ENCODE data around the gene RUBCNL. TPM values are rescaled to one million over a fixed set of nuclear protein-coding genes. Genes with fewer than 3 reads are reported as not detected.

The RUBCNL gene
- total and polyA plus RNA-seq, 2 donors (not counting 3 experiments of a cell fraction or from before 2014, with no cell fraction given), result not detected

DNA sequence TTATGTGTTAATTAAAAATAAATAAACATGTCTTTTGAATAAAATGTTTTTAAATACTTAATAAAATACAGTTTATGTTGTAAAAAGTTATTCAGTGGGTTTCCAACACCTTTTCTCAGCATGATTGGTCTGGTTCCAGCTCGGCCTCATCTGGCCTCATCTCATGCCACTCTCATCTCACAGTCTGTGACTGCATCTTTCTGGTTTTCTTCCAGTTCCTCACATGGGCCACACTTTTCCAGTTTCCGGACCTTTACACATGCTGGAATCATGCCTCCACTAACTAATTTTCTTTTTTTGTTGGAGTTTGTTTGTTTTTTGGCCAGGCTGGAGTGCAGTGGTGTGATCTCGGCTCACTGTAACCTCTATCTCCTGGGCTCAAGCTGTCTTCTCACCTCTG, 82.5 kb downstream of the RUBCNL start:
- CTCF ChIA-PET, result interaction anchor here (1.2 kb wide), 1 partner anchor 17 kb away, joined by 4 read pairs; no protein-coding TSS in a partner anchor
- no peak for TF ChIP-seq MYC (IDR thresholded peaks at IDR 0.05; ENCODE audit: low read depth, low read length)
- TF ChIP-seq FOS (IDR thresholded peaks at IDR 0.05; ENCODE audit: borderline replicate concordance, insufficient read depth, low read length), result no peak
- TF ChIP-seq, protein P1, sequence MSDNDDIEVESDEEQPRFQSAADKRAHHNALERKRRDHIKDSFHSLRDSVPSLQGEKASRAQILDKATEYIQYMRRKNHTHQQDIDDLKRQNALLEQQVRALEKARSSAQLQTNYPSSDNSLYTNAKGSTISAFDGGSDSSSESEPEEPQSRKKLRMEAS (IDR thresholded peaks at IDR 0.05; ENCODE audit: insufficient read depth, insufficient read length), result no peak
- TF ChIP-seq GATA2 (IDR thresholded peaks at IDR 0.05; ENCODE audit: insufficient read depth, insufficient read length, low read depth, low read length), result no peak

DNA sequence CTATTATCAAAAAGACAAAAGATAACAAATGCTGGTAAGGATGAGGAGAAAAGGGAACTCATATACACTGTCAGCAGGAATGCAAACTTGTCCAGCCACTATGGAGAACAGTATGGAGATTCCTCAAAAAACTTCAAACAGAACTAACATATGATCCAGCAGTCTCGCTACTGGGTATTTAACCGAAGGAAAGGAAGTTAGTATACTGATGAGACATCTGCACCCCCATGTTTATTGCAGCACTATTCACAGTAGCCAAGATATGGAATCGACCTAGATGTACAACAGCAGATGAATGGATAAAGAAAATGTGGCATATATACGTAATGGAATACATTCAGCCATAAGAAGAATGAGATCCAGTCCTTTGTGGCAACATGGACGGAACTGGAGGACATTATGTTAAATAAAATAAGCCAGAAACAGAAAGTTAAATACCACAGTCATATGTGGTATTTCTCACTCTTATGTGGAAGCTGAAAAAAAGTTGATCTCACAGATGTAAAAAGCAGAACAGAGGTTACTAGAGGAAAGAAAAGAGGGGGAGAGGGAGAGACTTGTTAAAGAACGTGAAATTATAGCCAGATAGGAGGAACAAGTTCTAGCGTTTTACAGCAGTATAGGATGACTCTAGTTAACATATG, 83.2 kb downstream of the RUBCNL start:
- no peaks in the 10 kb centered on the region for H3K79me2 ChIP-seq (ENCODE audit: control insufficient read depth, insufficient read depth, low read length)
- DNase-seq (ENCODE audit: low read depth, low spot score) (no peak), FAIRE-seq (no peak)
- no peak overlapping the region for H3K4me3 ChIP-seq (replicated peaks in 1 of 3; ENCODE audit: insufficient read depth in 1 of 3, low read depth in 1 of 3, low read length in 3 of 3)
- no peak overlapping the region for H2AFZ ChIP-seq (ENCODE audit: low read depth, low read length)
- H3K9ac ChIP-seq (replicated peaks; ENCODE audit: extremely low read depth, insufficient read depth, low read length), result no peak overlapping the region
- CTCF ChIA-PET, result interaction anchor here (1.2 kb wide), 1 partner anchor 18 kb away, joined by 4 read pairs; no protein-coding TSS in a partner anchor
- no peak overlapping the region for H3K4me2 ChIP-seq (ENCODE audit: insufficient read depth, low read length)
- H3K9me1 ChIP-seq (replicated peaks; ENCODE audit: control insufficient read depth, extremely low read depth, insufficient read depth, low read length), result no peaks in the 10 kb centered on the region
- TF ChIP-seq EZH2 (IDR thresholded peaks at IDR 0.05; ENCODE audit: borderline replicate concordance, low read depth, low read length, severe bottlenecking), result no peak
- TF ChIP-seq MYC (IDR thresholded peaks at IDR 0.05; ENCODE audit: low read depth, low read length), result no peak
- no peak for TF ChIP-seq POLR2A (IDR thresholded peaks at IDR 0.05; ENCODE audit: low read depth, low read length)
- TF ChIP-seq JUN (IDR thresholded peaks at IDR 0.05; ENCODE audit: borderline replicate concordance, insufficient read depth, insufficient read length, low read depth), result no peak
- no peaks in the 10 kb centered on the region for H3K36me3 ChIP-seq (ENCODE audit: control insufficient read depth in 2 of 2, extremely low read depth in 1 of 2, insufficient read depth in 2 of 2, low read length in 2 of 2)
- POLR2A ChIA-PET, result no interaction called here
- dilution Hi-C loops (cut with MboI; ENCODE audit: extremely low pct_ligation_motif_present, low sequenced_read_pairs) (no loop called here), intact Hi-C loops (cut with micrococcal nuclease) (no loop called here)
- BruUV-seq (replicated peaks), result no TSS peak
- no peak overlapping the region for H3K27ac ChIP-seq (ENCODE audit: insufficient read depth, low read depth, low read length)
- H3K9me3 ChIP-seq (replicated peaks; ENCODE audit: control insufficient read depth, insufficient read depth, low read length), result no peaks in the 10 kb centered on the region
- no peaks in the 10 kb centered on the region for H3K27me3 ChIP-seq (ENCODE audit: control insufficient read depth in 2 of 2, insufficient read depth in 2 of 2, low read length in 2 of 2)
- H4K20me1 ChIP-seq (replicated peaks; ENCODE audit: control insufficient read depth, extremely low read depth, insufficient read depth, low read length), result no peaks in the 10 kb centered on the region
- H3K4me1 ChIP-seq (ENCODE audit: control insufficient read depth, extremely low read depth, insufficient read depth, low read length), result no peaks in the 10 kb centered on the region

More for the DNA sequence above, 82.5 kb downstream of the RUBCNL start:
- Histone ChIP-seq H3K27ac (ENCODE audit: insufficient read depth, low read depth, low read length) (no peak overlapping the region), H3K4me2 (ENCODE audit: insufficient read depth, low read length) (no peak overlapping the region), H3K79me2 (ENCODE audit: control insufficient read depth, insufficient read depth, low read length) (no peaks in the 10 kb centered on the region), H3K4me1 (ENCODE audit: control insufficient read depth, extremely low read depth, insufficient read depth, low read length) (no peaks in the 10 kb centered on the region), H3K4me3 (replicated peaks in 1 of 3; ENCODE audit: insufficient read depth in 1 of 3, low read depth in 1 of 3, low read length in 3 of 3) (no peak overlapping the region), H3K9ac (replicated peaks; ENCODE audit: extremely low read depth, insufficient read depth, low read length) (no peak overlapping the region), H3K36me3 (ENCODE audit: control insufficient read depth in 2 of 2, extremely low read depth in 1 of 2, insufficient read depth in 2 of 2, low read length in 2 of 2) (no peaks in the 10 kb centered on the region), H3K27me3 (ENCODE audit: control insufficient read depth in 2 of 2, insufficient read depth in 2 of 2, low read length in 2 of 2) (no peaks in the 10 kb centered on the region), H2AFZ (ENCODE audit: low read depth, low read length) (no peak overlapping the region), H4K20me1 (replicated peaks; ENCODE audit: control insufficient read depth, extremely low read depth, insufficient read depth, low read length) (no peaks in the 10 kb centered on the region), H3K9me3 (replicated peaks; ENCODE audit: control insufficient read depth, insufficient read depth, low read length) (no peaks in the 10 kb centered on the region), H3K9me1 (replicated peaks; ENCODE audit: control insufficient read depth, extremely low read depth, insufficient read depth, low read length) (no peaks in the 10 kb centered on the region)
- BruUV-seq (replicated peaks), result no TSS peak
- DNase-seq (ENCODE audit: low read depth, low spot score), result no peak
- no peak for FAIRE-seq
- dilution Hi-C loops (cut with MboI; ENCODE audit: extremely low pct_ligation_motif_present, low sequenced_read_pairs), result no loop called here
- intact Hi-C loops (cut with micrococcal nuclease), result no loop called here
- POLR2A ChIA-PET, result no interaction called here
